HG03432 (cell line): ENCODE data around the gene RNASE7.
"Not testable (repeated sequence)": the region's sequence is repeated elsewhere in the genome, so short reads cannot be mapped to it uniquely, and the experiment has no call there.

ENCODE experiments used
- ATAC-seq: cut with Tn5 transposase; IDR thresholded peaks from one replicate; pipeline ENCODE4 v1.9.1; 2021; ENCODE audit warnings: mild to moderate bottlenecking, moderate library complexity; ENCODE audit not compliant: unreplicated experiment

Gene RNASE7

GRCh38 chr14:21023174-21023573 lies 19.0 kb upstream of the RNASE7 start:
- ATAC-seq: no peak

- ATAC-seq: no peak
Observed at GRCh38 chr14:21023817-21024584, 18.2 kb upstream of the RNASE7 start.

- ATAC-seq: no peak
Observed at GRCh38 chr14:21024585-21025370, 17.4 kb upstream of the RNASE7 start, which contains the start of gene NDRG2. TSS of gene NDRG2 (minus strand) at chr14:21025061. CDS start at chr14:21023315, 1,746 bp downstream.

- ATAC-seq: no peak
Observed at GRCh38 chr14:21025371-21026273, 16.5 kb upstream of the RNASE7 start.

GRCh38 chr14:21026274-21026987 lies 15.7 kb upstream of the RNASE7 start:
- ATAC-seq: no peak

GRCh38 chr14:21026988-21027315 lies 15.2 kb upstream of the RNASE7 start:
- ATAC-seq: no peak

GRCh38 chr14:21029917-21030316 lies 12.2 kb upstream of the RNASE7 start, which contains the start of gene TPPP2:
TSS of gene TPPP2 (plus strand) at chr14:21030217. CDS start at chr14:21030582, 365 bp downstream.
- ATAC-seq: no peak

GRCh38 chr14:21030531-21030930 lies 11.6 kb upstream of the RNASE7 start:
- no peak for ATAC-seq

- no peak for ATAC-seq
Observed at GRCh38 chr14:21032326-21033132, 9.6 kb upstream of the RNASE7 start.

GRCh38 chr14:21033133-21033698 lies 8.9 kb upstream of the RNASE7 start:
- ATAC-seq: no peak

- ATAC-seq: no peak
Observed at GRCh38 chr14:21034707-21035106, 7.5 kb upstream of the RNASE7 start, which contains the start of gene RNASE13. TSS of gene RNASE13 (minus strand) at chr14:21034807. CDS start at chr14:21034288, 519 bp downstream.

- no peak for ATAC-seq
Observed at GRCh38 chr14:21036751-21037150, 5.4 kb upstream of the RNASE7 start.

GRCh38 chr14:21037156-21037555 lies 5.0 kb upstream of the RNASE7 start:
- no peak for ATAC-seq

GRCh38 chr14:21038441-21039422 lies 3.4 kb upstream of the RNASE7 start:
- no peak for ATAC-seq

GRCh38 chr14:21039585-21040369 lies 2.4 kb upstream of the RNASE7 start:
- ATAC-seq: no peak

- ATAC-seq: no peak
Observed at GRCh38 chr14:21040370-21040925, 1.7 kb upstream of the RNASE7 start.

GRCh38 chr14:21040941-21041340 lies 1.2 kb upstream of the RNASE7 start:
- ATAC-seq: not testable (repeated sequence)
